ENCODE data around the gene COMP. TPM values are rescaled to one million over a fixed set of nuclear protein-coding genes. Genes with fewer than 3 reads are reported as not detected.

Gene COMP
- total RNA-seq, result 0.12 TPM in 1 of 2 replicates, not detected in the other
- not detected for total RNA-seq (2013)
- polyA plus RNA-seq, result 0.48 TPM in 1 of 2 replicates, not detected in the other
- not detected in 2 replicates for polyA minus RNA-seq

- CTCF ChIA-PET, result interaction anchor here (1.4 kb wide), 1 partner anchor 56 kb away, joined by 4 read pairs; no protein-coding TSS in a partner anchor
- peak within 1 kb of the TSS; percentile 59 for H3K9ac ChIP-seq (ENCODE audit: low read length)
Measured at GRCh38 chr19:18790566-18791314, at the start of gene COMP. COMP (minus strand) TSS chr19:18791305; CDS start chr19:18791269, 36 bp downstream.

More at GRCh38 chr19:18790566-18791314, at the start of gene COMP:
- peak within 1 kb of the TSS in 4 of 5 experiments; percentile 17 to 53 (median 38) for H3K4me3 ChIP-seq (ENCODE audit: control extremely low read depth in 1 of 5, extremely low read depth in 1 of 5, insufficient read depth in 1 of 5, low read depth in 2 of 5, low read length in 4 of 5)
- peaks cover 0 to 49% (median 0%) of the 10 kb centered on the region in 3 donors for H3K9me3 ChIP-seq (ENCODE audit: control extremely low read depth in 1 of 3, control insufficient read depth in 2 of 3, insufficient read depth in 1 of 3, low read length in 2 of 3)
- Mint-ChIP-seq H3K9me3 (ENCODE audit: insufficient read depth) (no peaks in the 10 kb centered on the region), H3K4me3 (peak within 1 kb of the TSS; percentile 92), H3K4me1 (peaks cover 40% of the 10 kb centered on the region), H3K27ac (peak within 1 kb of the TSS; percentile 67), H3K27me3 (peaks cover 54% of the 10 kb centered on the region)
- peak within 1 kb of the TSS; percentile 65 for H2AFZ ChIP-seq (ENCODE audit: insufficient read depth, low read depth, low read length, poor library complexity, severe bottlenecking)
- no peaks in the 10 kb centered on the region for H3K79me2 ChIP-seq (ENCODE audit: control insufficient read depth, insufficient read depth, low read length)
- ATAC-seq (ENCODE audit: low read depth) (peak; percentile 18), DNase-seq (peak; percentile 60)
- intact Hi-C loops (cut with micrococcal nuclease), result no loop called here
- peaks cover 40 to 42% of the 10 kb centered on the region in 2 donors for H3K4me1 ChIP-seq (ENCODE audit: control insufficient read depth in 2 of 2, insufficient read depth in 2 of 2, low read length in 2 of 2)
- POLR2A ChIA-PET, result no interaction called here
- TF ChIP-seq, protein P1, sequence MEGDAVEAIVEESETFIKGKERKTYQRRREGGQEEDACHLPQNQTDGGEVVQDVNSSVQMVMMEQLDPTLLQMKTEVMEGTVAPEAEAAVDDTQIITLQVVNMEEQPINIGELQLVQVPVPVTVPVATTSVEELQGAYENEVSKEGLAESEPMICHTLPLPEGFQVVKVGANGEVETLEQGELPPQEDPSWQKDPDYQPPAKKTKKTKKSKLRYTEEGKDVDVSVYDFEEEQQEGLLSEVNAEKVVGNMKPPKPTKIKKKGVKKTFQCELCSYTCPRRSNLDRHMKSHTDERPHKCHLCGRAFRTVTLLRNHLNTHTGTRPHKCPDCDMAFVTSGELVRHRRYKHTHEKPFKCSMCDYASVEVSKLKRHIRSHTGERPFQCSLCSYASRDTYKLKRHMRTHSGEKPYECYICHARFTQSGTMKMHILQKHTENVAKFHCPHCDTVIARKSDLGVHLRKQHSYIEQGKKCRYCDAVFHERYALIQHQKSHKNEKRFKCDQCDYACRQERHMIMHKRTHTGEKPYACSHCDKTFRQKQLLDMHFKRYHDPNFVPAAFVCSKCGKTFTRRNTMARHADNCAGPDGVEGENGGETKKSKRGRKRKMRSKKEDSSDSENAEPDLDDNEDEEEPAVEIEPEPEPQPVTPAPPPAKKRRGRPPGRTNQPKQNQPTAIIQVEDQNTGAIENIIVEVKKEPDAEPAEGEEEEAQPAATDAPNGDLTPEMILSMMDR (IDR thresholded peaks at IDR 0.05), result no peak
- no peak for TF ChIP-seq EZH2 (IDR thresholded peaks at IDR 0.05; ENCODE audit: borderline replicate concordance, insufficient read depth, low read depth, low read length, poor library complexity, severe bottlenecking)
- H3K27ac ChIP-seq (ENCODE audit: low read length in 2 of 2), result no peak within 1 kb of the TSS
- H3K36me3 ChIP-seq (replicated peaks in 1 of 2; ENCODE audit: control extremely low read depth in 1 of 2, control insufficient read depth in 1 of 2, extremely low read depth in 1 of 2, insufficient read depth in 2 of 2, low read length in 1 of 2), result no peaks in the 10 kb centered on the region
- 4% methylated on average over 61 of the region's 61 CpGs for WGBS (ENCODE audit: insufficient coverage)
- peak within 1 kb of the TSS; percentile 91 for H3K4me2 ChIP-seq (replicated peaks; ENCODE audit: low read depth, low read length, poor library complexity, severe bottlenecking)
- peaks cover 0 to 82% (median 35%) of the 10 kb centered on the region in 4 experiments for H3K27me3 ChIP-seq (replicated peaks in 1 of 4; ENCODE audit: control extremely low read depth in 1 of 4, control insufficient read depth in 3 of 4, insufficient read depth in 4 of 4, low read length in 3 of 4)
- peaks cover 12% of the 10 kb centered on the region for H4K20me1 ChIP-seq (ENCODE audit: control insufficient read depth, insufficient read depth, low read length, poor library complexity, severe bottlenecking)

Data from B cell (primary cell).